Measurements from ENCODE around the gene LEKR1.

The LEKR1 gene

DNA sequence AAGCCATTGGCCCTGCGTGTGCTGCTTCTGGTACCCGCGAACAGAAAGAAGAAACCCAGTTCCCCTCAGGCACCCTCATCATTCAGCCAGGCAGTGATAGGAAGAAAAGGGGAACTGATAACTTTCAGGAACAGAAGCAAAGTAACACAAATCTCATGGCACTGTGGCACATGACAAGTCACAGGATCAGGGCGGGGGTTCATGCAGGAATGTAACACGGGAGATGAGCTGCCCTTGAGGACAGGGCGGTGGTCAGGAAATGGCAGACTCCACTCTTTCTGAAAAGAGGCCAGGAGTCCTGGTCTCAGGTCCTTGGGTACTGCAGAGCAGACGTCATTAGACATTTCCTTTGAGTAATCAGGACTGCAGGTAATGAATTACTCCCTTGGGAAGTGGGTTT lies 238.2 kb downstream of the LEKR1 start:
- no peak for DNase-seq

- no peak for DNase-seq
Measured at GRCh38 chr3:157065201-157065600, 239.0 kb downstream of the LEKR1 start.

DNA sequence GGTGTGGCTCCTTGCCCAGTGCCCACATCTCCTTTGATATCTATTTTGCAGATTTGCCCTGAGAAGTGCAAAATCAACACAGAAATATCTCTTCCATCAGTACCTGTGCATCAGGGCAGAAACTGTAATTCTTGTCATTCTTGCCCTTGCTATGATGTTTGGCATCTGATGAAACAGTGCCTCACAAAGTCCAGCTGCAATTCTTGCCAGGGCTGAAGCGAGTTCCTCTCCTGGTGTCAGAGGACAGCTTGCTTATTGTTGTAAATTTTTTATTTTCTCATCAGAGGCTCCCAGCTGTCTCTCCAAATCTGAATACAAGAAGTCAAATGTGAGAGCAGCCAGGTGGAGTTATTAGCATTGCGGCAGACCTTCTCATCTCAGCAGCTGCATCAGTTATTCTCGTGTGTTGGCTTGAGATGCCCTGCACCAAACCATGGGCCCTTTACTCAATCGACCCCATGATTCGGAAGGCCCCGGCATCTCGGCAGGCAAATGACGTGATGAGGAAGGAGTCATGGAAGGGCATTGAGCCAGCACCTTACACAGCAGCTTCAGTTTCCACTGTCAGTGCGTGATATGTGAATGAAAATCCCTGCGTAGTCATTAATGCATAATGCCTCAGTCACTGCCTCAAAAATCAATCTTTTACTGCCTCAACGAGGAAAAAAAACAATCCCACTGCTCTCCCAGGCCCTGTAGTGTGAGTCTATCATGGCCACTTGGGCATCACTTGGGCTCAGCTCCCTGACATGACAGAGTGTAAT lies 240.4 kb downstream of the LEKR1 start:
- no peak for DNase-seq

GRCh38 chr3:157067114-157067513 lies 241.0 kb downstream of the LEKR1 start:
- DNase-seq: no peak

- no peak for DNase-seq
Measured at GRCh38 chr3:157069406-157069805, 243.3 kb downstream of the LEKR1 start.

DNA sequence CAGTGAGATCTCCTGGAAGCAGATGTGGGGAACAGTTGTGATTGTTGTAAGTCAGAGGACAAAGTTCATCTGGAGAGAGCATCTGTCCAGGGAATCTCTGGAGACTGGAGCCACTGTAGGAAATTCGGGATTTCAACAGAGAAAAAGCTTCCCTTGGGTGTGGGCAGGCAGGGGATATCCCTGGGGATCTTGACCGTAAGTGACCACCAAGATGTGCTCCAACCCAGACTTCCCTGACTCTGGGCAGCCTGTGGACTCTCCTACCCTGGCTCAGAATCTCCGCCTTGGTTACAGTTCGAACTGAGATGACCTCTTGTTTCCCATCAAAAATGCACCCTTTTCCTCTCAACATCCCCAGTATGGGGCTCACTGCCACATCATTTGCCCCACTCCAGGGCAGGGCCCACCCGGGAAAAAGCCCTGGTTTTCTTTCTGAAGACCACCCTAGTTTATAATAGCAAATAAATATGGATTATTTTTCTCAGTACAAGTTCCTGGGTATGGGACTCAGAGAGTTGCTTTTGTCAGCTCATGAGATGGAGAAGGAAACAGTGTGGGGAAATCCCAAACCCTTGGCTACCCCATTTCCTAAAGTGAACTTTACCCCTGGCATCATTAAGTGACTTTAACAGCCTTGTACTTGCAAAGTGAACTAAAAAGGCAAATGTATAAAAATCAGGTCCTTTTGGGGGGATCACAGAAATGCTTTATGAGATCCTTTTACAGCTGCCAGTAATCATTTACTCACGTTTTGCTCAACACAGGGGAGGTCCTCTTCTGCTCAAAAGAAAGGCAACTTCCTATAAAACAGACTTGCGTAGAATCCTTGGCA lies 243.9 kb downstream of the LEKR1 start:
- DNase-seq: no peak

DNA sequence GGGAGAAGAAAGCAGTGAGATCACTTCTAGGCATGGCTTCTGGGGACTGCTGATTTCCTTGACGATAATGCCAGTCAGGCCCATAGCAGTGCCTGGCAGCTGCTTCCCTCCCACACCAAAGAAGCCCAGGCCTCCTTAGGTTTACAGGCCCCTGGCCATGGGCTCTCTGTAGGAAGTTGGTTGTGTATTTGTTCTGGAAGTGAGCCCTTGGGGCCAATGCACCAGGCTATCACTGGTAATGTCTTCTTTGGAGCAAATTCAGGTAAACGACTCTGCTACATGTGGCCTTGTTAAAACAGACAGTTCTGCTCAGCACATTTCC lies 244.5 kb downstream of the LEKR1 start:
- no peak for DNase-seq

GRCh38 chr3:157071744-157072525 lies 245.8 kb downstream of the LEKR1 start:
- DNase-seq: no peak

DNA sequence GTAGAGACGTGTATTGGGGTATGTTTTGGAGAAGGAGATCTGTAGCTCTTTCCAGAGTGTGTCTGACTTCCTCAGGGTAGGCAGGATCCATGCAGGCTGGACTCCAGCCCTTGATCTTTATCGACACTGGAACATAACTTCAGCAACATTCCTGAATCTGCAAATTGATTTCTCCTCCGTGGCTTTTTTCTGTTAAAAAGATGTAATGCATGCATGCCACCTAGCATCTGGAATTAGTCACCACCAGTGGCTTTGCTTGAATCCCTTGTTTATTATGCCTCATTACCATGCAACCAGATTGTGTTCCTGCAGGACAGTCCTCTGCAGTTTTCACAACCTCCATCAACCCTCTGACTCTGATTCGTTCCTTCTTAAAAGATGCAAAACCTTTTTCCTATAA lies 247.7 kb downstream of the LEKR1 start:
- DNase-seq: no peak

DNA sequence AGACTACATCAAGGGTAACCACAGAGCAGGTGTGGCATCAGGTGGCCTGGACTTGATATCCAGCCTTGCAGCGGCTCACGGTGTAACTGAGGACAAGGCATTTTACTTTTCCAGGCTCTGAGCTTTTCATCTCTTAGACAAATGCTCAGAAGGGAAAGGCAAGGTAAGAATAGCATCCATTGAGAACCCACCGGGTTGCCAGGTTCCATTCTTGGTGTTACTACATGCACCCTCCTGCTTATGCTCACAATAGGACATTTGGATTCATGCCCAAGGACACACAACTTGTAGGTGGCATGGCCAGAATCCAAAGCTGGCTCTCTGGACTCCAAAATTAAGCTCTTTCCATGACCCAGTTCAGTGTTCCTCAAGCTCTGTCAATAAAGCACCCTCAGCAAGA lies 248.3 kb downstream of the LEKR1 start:
- no peak for DNase-seq

DNA sequence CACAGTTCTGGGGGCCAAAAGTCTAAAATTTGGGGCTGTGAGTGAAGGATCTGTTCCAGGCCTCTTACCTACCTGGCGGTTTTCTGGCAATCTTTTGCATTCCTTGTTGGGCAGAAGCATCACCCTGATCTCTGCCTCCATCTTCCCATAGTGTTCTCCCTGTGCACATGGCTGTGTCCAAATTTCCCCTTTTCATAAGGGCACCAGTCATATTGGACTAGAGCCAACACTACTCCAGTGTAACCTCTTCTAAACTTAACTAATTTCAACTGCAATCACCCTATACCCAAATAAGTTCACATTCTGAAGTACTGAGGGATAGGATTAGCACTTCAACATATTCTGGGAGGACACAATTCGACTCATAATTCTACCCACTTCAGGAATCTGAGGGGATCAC lies 248.8 kb downstream of the LEKR1 start:
- no peak for DNase-seq

GRCh38 chr3:157075693-157076420 lies 249.7 kb downstream of the LEKR1 start:
- no peak for DNase-seq

GRCh38 chr3:157077565-157077991 lies 251.4 kb downstream of the LEKR1 start:
- no peak for DNase-seq

DNA sequence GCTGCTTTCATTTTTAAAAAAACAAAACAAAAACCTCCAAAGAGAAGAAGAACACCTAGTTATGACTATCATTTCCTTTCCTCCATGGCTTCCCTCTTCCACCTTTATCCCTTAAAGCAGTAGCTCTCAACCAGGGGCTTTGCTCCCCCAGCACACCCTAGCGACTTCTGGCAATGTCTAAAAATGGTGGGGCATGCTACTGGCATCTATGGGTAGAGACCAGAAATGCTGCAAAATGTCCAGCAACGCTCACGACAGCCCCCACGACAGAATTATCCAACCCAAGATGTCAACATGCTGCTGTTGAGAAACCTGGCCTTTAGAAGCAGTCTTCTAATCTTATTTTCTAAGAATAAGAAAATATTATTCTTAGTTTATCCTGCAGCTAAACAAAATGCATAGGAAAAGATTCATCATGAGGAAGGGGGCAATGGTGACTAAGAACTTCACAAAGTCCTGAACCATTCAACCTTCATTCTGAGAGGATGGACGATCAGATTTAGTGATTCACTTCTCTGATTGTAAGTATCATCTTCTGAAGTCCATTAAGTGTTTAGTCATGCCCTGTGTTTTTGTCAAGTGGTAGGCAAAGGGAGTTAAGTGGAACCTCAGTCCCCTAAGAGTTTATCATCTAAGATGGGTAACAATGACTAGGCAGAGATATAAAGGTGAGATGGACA lies 252.1 kb downstream of the LEKR1 start:
- no peak for DNase-seq

DNA sequence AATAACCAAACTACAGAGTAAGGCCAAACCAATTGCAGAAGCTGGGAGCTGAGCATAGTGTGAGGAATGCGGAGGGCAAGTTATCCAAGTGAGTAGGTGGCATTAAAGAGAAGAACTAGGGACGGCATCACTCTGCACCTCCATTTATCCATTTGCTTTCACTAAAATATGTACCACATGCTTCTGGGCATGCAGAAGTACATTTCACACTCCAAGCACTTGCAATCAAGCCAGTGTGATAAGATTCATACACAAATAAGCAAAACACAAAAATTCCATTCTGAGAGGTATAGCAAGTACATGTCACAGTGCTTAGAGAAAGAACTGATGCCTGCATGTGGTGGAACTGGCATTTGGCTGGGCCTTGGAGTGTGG lies 252.6 kb downstream of the LEKR1 start:
- DNase-seq: no peak

- no peak for DNase-seq
Measured at GRCh38 chr3:157079676-157080369, 253.7 kb downstream of the LEKR1 start.

DNA sequence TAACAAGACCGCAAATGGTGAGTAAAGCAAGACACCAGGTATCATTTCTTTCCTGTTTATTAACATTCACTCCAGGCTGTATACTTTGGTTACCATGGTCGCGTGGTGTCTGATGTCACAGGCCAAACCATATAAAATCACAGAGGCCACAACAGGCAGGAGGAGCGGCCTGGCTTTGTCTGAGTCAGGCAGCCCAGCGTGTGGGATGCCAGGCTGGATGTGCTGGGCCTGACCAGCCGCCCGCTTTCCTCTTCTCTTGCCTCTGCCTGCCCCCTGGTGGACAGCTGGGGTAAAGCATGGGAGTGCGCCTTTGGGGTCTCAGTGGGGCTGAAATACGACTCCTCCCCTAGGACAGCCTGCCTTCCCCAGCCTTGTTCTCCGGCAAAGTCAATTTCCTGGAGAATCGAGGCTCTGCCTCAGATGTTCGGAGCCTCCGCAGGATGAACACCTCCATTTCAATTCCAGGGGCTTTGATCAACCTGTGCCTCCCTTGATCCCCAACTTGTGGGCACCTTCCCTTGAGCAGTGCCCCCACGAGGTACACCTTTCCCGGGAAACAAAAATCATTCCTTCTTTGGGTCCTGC lies 255.6 kb downstream of the LEKR1 start:
- peak; percentile 72 to 83 for DNase-seq

DNA sequence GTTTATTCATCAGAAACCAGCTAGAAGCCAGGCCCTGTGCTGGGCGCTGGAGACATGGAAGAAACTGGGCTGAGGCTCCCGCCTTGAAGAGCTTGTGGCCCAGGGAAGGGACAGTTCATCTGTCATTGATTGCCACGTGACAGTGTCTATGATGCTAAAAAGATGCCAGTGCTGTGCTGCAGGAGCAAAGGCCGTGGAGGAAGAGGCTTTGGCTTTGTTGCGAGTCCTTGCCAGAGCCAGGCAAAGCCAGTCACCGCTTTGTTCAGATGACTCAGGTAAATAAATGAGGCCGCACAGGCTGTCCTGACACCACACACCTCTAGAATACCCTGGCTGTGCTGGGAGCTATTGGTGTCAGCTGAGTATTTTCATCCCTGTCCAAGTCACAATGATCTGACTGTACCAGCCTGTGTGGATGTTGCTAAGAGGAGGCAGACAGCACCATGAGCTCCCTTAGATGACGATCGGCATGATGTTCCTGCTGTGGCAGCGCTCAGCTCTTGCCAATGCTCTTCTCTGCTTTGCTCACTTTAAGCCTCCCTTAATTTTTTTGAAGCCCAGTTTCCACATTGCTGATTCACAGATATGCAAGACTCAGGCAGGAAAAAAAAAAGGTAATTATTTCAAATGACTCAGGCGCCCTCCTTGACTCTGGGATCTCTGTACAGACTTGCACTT lies 256.3 kb downstream of the LEKR1 start:
- DNase-seq: no peak

- DNase-seq: no peak
Measured at GRCh38 chr3:157083824-157084223, 257.7 kb downstream of the LEKR1 start.

- no peak for DNase-seq
Measured at GRCh38 chr3:157086060-157086750, 260.1 kb downstream of the LEKR1 start.
